GM21825 (cell line): ENCODE measurements around the gene ST6GAL1.
"Not testable (repeated sequence)": the region's sequence is repeated elsewhere in the genome, so short reads cannot be mapped to it uniquely, and the experiment has no call there.

Experiments used
- ATAC-seq: cut with Tn5 transposase; IDR thresholded peaks from one replicate; pipeline ENCODE4 v1.9.1; 2021; ENCODE audit warnings: mild to moderate bottlenecking, moderate library complexity; ENCODE audit not compliant: unreplicated experiment

Gene ST6GAL1

DNA sequence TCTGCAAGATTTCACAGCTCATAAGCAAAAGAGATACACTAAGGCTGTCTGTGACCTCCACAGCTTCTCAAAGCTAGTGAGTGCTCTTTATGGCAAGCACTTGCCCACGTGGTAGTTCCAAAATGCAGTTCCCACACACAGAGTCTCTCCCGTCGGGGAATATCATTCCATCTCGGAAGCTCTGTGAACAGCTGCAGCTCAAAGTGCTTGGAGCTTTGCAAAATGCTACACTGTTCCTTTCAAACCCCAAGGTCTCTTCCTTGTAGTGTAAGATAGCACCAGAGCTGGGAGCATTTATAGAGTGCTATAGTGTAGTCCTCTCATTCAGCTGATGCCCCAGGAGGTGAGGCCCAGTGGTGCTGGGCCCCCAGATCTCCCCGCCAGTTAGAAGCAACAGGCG is 36.1 kb downstream of the ST6GAL1 start:
- no peak for ATAC-seq

DNA sequence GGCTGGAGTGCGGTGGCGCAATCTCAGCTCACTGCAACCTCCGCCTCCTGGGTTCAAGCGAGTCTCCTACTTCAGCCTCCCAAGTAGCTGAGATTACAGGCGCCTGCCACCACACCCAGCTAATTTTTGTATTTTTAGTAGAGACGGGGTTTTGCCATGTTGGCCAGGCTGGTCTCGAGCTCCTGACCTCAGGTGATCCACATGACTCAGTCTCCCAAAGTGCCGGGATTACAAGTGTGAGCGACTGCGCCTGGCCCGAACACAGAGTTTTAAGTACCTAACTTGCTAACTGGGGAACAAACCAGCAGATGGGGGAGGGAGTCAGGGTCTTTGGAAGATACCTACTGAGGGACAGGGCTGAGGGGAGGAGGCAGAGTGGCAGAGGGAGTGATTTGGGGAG is 36.9 kb downstream of the ST6GAL1 start:
- ATAC-seq = not testable (repeated sequence)

- ATAC-seq = no peak
These were observed 37.4 kb downstream of the ST6GAL1 start for GRCh38 chr3:186967686-186968085.

DNA sequence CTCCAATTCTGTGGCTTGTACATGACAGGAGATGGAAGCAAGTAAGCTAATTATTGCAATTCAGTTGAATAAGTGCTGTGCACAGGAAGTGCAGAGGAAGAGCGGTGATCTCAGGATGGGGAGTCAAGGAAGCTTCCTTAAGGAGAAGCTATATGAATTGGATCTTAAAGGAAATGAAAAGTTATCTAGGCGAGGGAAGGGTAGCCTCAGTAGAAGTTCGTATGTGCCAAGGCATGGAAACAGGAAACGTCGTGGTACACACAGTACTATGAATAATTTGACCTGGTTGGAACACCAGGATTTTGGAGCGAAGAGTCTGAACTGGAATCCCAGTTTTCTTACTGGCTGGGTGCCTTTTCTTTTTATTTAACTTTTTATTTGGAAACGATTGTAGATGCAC is 39.3 kb downstream of the ST6GAL1 start:
- no peak for ATAC-seq

- not testable (repeated sequence) for ATAC-seq
These were observed 40.8 kb downstream of the ST6GAL1 start for GRCh38 chr3:186971106-186971505.

GRCh38 chr3:186971578-186971977 is 41.3 kb downstream of the ST6GAL1 start:
- no peak for ATAC-seq

DNA sequence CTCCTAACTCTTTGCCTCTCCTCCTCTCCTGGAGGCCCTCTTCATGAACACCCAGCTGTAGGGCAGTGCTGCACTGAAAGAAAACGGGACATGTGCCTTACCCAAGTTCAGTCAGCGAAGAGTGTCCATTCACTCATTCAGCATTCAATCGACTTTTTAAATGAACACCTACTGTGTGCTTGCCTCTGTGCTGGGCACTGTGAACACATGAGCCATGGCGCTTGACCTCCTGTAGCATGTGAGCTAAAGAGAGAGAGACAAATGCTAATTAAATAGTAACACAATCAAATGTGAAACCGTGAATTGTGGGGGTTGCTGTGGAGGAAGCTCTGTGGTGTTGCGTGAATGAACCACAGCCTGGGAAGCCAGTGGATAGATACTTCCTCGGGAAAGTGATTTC is 43.4 kb downstream of the ST6GAL1 start:
- ATAC-seq = no peak

DNA sequence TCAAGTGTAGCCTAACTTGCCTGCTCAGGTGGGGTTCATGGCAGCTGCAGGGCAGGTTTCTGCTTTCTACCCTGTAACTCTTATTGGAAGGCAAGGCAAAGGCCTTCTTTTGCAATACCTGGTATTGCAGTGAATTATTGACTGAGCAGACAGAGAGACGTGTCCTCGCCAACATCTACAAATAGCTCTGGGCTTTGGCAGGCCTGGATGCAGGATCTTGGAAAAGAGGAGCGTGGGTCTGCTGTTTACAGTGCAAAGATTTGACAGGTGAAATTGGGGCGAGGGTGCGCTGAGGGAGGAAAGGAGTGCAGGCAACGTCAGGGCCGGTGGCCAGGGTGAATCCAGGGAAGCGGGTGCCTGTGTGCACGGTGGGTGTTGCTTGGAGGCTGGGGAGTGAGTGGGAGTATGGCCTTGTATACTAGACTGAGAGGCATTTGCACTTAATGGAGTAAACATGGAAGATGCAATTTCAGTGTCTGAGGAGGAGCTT is 44.5 kb downstream of the ST6GAL1 start:
- no peak for ATAC-seq

DNA sequence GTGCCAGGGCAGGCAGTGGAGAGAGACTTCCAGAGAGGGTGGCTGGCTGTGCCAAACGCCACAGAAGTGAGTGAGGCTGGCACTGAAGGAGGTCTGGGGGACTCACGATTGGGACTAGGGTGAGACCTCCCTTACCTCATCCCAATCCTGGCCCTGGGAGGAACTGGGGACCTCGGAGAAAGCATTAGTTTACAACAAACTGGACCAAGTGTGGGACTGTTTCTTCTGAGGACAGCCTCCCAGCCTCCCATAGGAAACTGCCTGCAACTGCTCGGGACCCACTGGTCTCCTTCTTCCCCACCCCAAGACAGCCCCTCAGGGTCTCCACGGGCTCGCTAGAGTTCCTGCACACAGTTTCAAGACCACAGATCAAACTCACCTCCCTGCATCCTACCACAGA is 45.4 kb downstream of the ST6GAL1 start:
- ATAC-seq = no peak

DNA sequence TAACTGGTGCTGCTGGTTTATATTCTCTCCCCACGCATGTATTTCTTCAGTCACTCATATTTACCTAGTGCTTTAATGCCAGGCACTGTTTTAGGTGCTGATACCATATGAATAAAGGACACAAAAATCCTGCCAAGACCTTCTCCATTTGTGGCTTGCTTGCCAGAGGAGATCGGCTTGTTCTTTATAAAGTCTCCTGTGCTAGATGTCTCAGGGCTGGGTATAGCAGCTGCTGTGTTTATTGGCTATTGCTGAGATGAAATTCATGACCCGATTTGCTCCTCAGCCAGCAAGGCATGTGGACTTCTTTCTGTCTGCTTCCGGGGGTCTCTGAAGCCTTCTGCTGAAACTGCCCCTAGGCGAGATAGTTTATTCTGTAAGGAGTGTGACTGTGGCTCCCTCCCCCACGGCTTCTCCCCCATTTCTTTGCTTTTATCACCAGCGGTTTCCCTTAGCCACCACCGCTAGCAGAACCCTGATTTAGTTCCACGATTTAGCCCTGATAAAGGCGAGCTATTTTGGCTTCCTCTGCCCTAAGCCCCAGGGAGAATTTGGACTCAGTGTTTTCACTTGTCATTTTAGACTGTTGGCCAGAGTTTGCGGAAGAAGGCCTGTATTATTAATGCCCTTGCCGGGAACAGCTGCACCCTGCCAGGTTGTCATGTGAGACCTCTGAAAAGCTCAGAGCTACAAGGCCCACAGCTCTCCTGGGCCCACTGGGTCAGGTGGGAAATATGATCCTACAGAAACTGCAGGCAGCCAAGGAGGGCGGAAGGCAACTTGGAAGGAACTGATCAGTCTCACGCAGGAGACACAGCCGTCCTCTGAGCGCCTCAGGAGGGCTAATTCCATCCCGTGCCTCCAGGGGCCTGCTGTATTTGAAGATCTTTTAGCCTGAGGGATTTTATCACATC is 46.8 kb downstream of the ST6GAL1 start:
- no peak for ATAC-seq

- ATAC-seq = no peak
These were observed 48.4 kb downstream of the ST6GAL1 start for GRCh38 chr3:186978712-186979111.

DNA sequence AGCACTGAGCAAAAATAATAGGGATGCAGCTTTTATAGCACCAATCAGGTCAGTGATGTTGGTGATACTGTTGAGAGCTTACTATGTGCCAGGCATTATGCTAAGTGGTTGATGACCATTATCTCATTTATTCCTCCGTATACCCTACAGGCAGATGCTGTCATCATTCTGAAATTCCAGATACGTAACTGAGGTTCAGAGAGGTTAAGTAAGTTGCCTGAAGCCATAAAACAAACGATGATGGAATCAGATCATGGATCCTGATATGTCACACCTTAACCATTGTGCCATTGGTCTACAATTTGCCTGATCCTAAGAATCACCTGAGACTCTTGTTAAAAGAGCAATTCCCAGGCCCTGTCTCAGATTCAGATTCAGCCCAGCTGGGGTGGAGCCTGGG is 49.5 kb downstream of the ST6GAL1 start:
- ATAC-seq = no peak

GRCh38 chr3:186980989-186981388 is 50.7 kb downstream of the ST6GAL1 start:
- no peak for ATAC-seq

- no peak for ATAC-seq
These were observed 53.3 kb downstream of the ST6GAL1 start for GRCh38 chr3:186983659-186984058.

- no peak for ATAC-seq
These were observed 53.7 kb downstream of the ST6GAL1 start for GRCh38 chr3:186984064-186984463.

DNA sequence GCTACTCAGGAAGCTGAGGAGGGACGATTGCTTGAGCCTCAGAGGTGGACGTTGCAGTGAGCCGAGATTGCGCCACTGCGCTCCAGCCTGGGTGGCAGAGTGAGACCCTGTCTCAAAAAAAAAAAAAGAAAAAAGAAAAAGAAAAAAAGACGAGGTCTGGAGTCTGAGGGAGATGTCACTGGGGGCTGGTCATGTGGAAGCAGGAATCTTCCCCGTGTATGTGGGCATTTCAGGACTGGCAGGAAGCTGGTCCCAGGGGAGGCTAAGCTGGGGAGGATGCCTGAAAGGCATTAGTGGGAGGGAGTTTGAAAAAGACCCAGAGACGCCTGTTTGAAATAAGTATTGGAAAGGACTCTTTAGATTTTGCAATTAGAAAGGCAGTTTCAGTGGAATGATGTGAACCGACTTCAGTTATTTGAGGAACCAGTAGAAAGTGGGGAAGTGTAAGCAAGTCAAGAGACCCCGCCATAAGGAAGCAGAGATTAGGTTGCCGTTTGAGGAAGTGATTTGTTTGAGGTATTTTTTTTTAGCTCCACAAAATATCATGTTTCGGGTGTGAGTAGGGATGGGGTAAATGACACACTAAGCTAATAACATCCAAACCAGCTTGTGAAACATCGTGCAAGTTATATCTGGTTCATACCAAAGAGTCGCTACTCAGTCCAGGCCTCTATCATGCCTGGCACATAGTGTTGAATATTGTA is 55.5 kb downstream of the ST6GAL1 start:
- ATAC-seq = peak; percentile 56

DNA sequence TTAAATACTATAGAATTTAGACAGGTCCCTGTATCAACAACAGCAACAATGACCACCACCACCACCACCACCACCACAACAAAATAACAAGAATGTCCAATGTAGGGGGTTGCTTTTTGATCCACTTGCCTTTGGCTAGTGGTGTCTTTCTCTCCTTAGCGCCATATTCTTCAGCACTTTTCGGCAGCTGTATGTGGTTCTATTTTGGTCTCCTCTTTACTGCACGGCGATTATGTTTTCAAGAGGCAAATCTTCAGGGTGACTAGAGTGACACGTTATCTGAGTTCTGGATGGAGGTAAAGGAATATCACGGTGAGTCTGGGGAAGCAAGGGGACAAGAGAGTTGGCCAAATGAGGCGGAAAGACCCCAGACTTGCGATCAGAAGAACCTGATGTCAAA is 56.1 kb downstream of the ST6GAL1 start:
- no peak for ATAC-seq

DNA sequence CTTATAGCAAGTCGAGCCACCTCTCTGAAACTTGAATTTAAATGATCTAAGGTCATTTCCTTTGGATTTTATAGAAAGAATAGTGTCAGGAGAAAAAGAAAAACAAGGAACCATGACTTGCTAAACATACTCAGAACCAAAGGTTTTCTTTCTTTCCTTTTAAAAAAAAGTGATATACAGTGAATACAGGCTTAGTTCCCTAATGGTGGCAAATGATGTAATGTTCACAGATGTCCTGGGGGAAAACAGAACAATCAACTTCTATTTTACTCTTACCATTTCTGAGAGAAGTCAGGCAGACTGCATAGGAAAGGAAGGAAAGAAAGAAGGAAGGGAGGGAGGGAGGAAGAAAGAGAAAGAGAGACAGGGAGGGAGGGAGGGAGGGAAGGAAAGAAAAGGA is 56.5 kb downstream of the ST6GAL1 start:
- no peak for ATAC-seq

DNA sequence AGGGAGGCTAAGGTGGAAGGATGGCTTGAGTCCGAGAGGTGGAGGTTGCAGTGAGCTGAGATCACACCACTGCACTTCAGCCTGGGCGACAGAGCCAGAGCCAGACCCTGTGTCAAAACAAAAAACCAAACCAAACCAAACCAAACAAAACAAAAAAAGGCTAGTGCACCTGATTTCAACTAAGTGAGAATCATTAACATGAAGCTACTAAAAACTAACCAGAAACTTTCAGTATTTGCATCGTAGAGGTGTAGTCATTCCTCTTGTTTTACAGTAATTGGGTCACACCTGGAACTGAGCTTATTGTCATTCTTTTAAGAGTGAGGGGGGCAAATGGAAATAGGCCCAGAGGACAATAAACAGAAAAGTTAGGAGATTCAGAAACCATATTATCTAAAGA is 58.5 kb downstream of the ST6GAL1 start:
- ATAC-seq = peak; percentile 73

GRCh38 chr3:186989429-186989828 is 59.1 kb downstream of the ST6GAL1 start:
- no peak for ATAC-seq

DNA sequence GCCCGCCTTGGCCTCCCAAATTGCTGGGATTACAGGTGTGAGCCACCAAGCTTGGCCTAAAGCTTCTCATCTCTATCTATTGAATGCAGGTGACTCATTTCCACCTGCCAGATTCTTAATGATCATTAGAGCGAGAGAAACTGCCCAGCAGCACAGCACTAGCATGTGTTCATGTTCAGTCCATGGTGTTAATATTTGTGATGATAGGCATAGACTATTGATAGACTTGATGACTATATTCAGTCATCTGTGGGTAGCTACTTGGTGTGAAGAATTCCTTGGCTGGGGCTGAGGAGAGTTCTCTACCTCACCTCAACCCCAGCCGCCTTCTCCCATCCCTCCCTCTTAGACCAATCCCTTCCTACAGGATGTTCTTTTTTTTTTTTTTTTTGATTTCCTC is 60.0 kb downstream of the ST6GAL1 start:
- ATAC-seq = no peak

- ATAC-seq = no peak
These were observed 60.6 kb downstream of the ST6GAL1 start for GRCh38 chr3:186990878-186991308.
